HG03097 (cell line): ENCODE data around the gene NME3.

Experiments
- ATAC-seq: cut with Tn5 transposase; IDR thresholded peaks from one replicate; pipeline ENCODE4 v1.9.1; 2021; ENCODE audit not compliant: unreplicated experiment, low FRiP score

NME3 gene

DNA sequence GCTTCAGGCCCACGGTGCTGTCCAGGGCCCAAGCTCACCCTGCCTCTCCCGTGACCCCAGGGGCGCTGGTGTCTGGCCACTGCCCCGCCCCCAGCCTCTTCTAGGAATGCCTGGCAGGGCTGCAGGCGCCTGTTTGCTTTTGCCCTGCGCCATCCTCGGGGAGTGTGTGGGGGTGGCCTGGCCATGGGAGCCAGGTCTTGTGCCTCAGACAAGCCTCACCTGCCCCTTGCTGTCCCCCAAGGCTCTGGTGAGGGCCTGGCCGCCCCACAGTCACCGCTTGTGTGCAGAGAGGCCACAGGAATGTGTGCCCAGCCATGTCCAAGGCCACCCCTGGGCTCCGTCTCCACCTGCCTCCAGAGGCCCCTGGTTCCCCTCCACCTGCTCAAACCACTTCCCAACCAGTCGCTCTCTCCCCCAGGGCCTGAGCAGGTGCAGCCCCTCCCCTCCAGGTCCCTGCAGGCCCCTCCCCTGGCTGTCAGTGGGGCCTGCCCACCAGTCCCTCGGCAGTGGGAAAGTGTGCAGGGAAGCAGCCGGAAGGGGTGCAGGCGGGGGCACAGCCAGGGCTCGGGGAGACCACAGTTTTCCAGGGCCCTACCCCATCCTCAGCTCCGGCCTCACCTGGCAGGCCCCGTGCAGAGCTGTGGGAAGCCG lies 23.0 kb upstream of the NME3 start:
- no peak for ATAC-seq

DNA sequence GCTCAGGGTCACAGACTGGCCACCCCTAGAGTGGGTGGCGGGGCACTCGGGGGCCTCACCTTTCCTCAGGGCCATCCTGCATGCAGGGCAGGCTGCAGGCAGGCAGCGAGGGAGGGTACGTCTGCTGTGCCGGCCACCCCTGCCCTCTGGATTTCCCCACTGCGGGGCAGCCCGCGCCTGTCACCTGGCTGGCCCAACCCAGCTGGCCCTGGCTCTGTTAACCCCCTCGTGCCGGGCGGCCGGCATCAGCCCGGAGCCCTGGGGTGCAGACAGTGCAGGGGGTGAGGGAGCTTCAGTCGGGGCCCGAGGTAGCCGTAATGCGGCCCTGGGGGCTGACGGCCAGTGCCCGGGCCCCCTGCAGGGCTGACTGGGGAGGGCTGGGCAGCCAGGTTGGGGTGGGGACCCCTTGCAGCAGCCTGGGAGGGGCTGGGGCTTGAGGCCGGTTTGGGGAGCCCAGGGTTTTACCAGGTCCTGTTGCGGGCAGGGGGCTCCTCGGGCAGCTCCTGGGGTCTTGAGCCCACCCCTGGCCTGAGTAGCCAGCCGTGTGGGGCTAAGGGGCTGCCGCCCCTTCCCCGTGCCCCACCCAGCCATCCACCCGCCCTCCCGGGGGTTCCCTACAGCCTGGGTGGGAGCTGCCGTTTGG lies 22.4 kb upstream of the NME3 start, which contains the start of gene IGFALS:
IGFALS (minus strand) TSS at position 128 of the 643 bp plus-strand sequence; CDS start at position 75, 53 bp downstream.
- ATAC-seq, result no peak

DNA sequence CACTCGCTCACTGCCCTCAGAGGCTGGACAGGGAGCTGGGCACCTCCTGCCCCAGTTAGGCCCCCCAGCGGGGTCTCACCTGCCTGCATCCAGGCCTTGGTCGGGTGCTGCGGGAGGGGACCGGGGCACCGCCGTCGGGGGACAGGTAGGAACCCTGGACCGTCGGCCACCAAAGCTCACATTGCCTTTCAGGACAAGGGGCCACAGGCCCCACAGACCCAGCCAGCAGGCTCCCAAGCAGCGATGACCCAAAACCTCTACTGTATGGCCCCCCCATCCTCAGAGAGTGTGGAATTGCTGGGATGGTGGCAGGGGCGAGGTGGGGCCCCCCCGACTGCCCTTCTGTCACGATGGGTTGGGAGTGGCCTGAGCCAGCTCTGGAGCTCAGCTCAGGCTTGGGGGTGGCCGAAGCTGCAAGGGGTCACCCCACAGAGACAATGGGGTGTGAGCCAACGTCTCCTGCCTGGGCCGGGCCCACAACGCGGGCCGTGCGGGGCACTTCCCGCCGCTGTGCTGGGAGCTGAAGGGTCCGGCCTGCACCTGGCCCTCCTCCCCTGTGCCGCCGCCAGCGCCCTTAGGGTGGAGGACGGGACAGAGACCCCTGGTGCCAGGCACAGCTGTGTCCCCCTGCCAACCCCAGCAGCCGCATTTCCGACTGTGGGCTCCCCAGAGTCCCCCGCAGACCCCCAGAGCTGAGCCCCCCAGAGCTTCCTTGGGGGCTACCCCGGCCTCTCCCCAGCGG lies 21.7 kb upstream of the NME3 start:
- no peak for ATAC-seq

DNA sequence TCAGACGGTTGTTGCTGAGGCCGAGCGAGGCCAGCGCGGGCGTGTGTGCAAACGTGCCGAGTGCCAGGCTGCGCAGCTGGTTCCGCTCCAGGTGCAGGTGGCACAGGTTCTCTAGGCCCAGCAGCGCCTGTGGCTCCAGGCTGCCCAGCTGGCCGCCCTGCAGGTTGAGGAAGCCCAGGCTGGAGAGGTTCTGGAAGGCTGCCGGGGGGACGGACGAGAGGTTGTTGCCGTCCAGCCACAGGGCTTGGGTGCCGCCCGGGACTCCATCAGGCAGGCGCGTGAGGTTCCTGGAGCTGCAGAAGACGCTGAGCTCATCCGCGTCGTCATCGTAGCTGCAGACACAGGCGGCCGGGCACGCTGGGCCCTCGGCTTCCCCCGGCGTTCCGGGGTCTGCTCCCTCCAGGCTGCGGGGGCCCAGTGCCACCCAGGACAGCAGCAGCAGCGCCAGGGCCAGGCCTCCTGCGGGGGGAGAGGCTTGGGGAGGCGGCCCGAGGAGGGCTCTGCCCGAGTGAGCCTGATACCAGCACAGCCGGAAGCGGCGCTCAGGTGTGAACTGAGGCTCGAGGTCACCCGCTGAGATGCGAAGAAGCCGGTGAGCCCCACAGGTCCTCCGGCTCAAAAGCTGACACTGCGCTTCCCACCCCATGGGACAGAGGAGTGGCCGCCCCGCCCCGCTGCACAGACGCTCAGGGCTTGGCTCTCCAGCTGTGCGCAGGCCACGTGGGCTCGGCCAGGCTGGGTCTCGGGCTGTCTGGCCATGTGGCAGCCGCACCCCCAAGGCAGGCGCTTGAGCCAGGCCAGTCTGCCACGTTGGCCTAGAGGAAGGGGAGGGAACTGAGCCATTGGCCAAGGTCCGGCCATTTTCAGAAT lies 20.8 kb upstream of the NME3 start:
- ATAC-seq, result no peak

DNA sequence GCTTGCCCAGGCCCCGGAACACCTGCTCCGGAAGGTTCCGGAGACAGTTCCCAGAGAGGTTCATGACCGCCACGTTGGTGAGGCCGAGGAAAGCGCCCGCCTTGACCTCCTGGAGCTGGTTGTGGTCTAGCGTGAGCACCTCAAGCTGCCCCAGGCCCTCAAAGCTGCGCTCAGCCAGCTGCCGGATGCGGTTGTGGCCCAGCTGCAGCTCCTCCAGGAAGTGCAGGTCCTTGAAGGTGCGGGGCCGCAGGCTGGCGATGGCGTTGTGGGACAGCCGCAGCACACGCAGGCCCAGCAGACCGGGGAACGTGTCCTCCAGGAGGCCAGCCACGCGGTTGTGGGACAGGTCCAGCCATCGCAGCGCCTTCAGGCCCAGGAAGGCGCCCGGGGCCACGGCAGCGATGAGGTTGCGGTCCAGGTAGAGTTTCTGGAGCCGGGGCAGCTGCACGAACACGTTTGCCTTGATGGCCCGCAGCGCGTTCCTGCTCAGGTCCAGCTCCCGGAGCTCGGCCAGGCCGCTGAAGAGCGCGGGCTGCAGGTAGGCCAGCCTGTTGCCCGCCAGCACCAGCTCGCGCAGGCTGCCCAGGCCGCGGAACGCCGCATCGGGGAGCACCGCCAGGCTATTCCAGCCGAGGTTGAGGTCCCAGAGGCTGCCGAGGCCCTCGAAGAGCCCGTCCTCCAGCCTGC lies 20.1 kb upstream of the NME3 start:
- no peak for ATAC-seq

DNA sequence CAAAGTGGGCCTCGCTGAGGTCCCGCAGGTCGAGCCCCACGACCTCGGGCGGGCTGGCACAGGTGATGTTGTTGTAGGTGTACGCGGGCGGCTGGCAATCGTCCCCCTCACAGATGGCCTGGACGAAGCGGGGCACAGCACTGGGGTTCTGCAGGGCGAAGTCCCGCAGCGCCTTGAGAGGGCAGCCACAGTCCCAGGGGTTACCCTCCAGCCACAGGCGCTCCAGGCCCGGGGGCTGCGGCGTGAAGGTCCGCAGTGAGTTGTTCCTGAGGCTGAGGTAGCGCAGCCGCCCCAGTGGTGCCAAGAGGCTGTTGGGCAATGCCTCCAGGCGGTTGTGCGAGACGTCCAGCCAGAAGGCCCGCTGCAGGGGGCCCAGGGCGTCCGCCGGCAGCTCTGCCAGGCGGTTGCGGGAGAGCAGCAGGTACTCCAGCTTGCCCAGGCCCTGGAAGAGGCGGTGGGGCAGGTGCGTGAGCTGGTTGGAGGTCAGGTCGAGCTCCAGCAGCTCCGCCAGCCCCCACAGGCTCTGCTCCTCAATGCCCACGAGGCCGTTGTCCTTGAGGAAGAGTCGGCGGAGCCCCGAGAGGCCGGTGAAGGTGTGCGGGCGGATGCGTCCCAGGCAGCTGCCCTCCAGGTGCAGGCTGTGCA lies 19.4 kb upstream of the NME3 start:
- no peak for ATAC-seq

DNA sequence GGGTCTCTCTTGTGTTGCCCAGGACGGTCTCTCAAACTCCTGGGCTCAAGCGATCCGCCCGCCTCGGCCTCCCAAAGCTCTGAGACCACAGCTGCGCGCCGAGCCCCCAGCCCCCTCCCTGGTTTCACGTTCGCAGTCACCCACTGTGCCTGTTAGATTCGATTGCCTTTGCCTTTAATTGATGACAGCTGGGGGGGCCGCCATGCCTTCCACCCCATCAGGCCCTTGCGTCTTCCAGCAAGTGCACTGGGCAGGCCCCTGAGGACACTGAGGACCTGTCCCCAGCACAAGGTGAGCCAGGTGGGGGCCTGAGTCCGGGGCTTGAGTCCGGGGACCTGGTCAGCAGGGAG lies 18.9 kb upstream of the NME3 start:
- ATAC-seq, result no peak

DNA sequence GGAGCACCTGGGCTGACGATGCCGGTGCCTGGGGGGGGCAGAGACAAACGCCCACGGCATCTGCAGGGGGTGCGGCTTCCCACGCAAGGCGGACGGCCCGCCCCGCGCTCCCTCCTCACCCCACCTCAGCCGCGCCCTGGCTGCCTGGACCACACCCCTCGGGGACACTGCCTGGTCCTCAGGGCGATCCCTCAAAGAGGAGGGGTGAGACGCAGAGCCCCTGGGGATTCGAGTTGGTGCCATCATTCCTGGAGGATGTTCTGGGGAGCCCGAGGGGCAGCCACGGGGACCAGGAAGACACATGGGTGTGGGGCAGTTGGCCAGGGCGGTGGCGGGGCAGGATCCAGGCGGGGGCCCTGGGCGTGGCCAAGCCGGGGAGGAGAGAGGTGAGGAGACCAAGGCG lies 18.3 kb upstream of the NME3 start:
- ATAC-seq, result no peak

DNA sequence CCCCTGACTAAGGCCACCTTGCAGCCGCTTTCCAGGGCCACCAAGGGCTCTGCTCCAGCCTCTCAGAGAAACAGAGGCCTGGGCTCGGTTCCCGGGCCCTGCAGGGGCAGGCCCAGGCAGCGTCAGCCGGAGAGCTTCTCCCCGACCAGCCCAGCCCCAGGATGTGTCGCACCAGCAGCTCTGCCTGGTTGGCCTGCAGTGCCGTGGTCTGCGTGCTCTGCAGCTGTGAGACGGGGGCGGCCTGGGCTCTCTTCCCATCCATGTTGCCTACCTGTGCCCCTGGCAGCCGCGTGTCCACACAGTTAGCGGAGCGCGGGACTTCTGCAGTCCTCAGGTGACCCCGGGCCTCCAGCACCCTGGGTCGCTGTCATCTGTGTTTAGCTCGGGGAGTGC lies 17.4 kb upstream of the NME3 start:
- no peak for ATAC-seq

DNA sequence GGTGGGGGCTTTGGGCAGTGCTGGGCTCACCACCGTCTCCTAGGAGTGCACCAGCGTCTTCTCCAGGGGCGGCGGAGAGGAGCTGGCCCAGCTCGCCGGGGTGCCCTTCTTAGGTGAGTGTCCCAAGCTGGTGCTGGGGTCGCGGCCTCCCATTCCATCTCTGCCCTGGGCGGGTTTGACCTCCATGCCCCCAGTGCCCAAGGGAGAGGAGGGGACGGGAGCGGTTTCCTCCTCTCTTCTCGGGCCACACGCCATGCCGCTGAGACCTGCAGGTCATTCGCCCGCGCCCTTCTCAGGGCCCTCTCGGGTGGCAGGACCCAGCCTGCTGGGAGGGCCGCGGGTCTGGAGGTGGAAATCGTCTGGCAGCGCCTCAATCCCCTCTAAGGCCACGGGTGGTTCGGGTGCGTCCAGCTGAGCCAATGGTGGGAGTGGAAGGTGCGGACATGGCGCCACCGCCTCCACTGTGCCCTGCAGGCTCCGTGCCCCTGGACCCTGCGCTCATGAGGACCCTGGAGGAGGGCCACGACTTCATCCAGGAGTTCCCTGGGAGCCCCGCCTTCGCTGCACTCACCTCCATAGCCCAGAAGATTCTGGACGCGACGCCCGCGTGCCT lies 16.9 kb upstream of the NME3 start:
- no peak for ATAC-seq

DNA sequence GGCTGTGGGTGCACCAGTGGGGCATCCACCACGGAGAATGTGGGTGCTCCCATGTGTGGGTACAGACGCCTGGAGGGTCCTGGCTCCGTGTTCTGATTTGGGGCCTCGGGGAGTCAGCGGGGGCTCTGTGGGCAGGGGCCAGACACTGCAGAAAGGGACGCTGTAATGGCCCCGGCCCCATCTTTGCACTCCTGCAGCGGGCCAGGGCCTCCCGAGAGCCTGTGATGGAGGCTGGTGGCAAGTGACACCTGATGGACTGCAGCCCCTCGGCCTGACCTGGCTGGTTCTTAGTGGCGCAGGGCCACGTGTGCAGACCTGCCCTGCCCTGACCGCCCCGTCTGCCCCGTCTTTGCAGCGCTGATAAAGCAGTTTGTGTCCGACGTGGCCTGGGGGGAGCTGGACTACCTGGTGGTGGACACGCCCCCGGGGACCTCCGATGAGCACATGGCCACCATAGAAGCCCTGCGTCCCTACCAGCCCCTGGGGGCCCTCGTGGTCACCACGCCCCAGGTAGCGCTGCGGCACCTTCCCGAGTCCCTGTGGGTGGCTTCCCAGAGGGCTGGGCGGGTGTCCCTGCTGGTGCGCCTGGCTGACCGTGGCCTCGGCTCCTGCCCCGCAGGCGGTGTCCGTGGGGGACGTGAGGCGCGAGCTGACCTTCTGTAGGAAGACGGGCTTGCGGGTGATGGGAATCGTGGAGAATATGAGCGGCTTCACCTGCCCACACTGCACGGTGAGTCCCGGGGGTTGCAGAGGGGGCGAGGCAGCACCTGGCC lies 16.2 kb upstream of the NME3 start:
- ATAC-seq, result no peak

DNA sequence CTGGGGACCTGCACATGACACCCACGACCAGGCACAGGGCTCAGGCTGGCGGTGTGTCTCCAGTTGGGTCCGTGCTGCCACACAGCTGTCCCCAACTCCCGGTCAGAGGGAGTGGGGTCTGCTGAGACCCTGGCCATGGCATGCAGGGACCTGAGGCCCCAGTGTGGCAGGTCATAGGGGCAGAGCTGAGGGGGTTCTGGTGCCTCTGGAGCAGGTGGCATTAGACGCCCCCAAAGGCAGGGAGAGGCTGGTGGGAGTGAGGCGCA lies 15.6 kb upstream of the NME3 start:
- ATAC-seq, result no peak

DNA sequence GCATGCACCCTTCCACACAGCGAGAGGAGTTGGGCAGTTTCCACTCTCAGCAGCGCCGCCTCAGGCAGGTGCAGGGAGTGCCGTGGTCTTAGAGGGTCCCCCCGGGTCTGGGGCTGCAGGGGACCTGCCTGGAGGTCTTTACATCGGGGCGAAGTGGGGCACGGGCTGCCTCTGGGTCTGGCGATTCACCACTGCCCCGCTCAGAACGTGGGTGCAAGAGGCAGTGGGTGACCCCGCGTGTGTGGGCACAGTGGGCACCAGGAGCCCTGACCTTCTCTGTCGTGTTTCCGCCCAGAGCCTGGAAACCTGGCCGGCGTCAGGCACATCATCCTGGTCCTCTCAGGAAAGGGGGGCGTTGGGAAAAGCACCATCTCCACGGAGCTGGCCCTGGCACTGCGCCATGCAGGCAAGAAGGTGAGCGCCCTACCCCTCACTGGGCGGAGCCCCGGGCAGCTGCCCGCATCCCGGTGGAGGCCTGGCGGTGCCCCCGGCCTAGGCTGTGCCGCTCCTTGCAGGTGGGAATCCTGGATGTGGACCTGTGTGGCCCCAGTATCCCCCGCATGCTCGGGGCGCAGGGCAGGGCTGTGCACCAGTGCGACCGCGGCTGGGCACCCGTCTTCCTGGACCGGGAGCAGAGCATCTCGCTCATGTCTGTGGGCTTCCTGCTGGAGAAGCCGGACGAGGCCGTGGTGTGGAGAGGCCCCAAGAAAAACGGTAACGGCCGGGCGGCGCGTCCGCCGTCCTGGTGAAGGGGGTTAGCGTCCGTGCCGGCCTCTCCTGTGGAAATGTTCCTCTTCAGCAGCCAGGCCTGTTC lies 15.1 kb upstream of the NME3 start:
- ATAC-seq, result no peak

DNA sequence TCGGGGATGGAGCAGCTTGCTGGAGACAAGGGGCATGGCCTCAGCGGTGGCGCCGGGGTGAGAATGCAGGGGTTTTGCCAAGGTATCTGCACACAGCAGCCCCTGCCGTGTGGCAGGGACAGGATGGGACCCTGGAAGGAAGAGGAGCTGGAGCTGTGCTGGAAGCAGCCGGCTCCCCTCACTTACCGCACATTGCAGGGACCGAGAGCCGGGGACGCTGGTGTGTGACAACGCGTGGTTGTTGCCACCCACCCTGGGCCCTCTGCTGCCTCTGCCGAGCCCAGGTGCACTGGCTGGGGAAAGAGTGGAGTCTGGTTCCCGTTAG lies 14.5 kb upstream of the NME3 start:
- no peak for ATAC-seq

DNA sequence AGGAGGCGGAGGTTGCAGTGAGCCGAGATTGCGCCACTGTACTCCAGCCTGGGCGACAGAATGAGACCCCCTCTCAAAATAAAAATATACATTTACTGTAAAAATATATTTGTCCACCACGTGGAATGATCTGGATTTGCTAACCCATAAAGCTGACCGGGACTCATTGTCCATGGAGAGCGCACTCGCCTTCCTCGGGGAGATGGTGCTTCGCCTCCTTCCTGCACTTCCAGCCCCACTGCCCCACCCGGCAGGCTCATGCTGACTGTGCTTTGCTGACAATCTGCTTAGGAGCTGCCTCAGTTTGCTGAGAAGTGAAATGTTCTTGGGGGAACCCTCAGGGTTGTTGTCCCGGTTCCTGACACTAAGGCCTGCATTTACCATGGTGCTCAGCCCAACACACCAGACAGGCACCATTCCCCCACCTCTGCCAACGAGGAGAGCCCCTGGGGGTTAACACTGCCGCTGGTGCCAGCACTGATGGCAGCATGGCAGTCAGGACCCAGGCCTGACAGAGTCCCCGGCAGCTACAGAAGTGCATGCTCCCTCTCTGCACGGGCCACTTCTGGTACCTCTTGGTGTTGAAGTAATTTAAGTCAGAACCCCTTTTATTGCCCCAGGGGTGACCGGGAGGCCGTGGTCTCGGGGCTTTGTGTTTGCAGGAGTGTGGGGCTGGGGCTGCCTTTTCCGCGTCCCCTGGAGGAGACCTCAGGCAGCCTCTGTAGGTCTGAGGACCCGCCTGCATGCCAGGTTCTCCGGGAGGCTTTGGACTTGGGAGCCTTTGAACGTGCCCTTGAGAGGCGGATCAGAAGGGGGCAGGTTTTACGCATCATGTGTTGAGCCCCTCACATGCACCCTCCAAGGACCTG lies 13.9 kb upstream of the NME3 start:
- ATAC-seq, result no peak

DNA sequence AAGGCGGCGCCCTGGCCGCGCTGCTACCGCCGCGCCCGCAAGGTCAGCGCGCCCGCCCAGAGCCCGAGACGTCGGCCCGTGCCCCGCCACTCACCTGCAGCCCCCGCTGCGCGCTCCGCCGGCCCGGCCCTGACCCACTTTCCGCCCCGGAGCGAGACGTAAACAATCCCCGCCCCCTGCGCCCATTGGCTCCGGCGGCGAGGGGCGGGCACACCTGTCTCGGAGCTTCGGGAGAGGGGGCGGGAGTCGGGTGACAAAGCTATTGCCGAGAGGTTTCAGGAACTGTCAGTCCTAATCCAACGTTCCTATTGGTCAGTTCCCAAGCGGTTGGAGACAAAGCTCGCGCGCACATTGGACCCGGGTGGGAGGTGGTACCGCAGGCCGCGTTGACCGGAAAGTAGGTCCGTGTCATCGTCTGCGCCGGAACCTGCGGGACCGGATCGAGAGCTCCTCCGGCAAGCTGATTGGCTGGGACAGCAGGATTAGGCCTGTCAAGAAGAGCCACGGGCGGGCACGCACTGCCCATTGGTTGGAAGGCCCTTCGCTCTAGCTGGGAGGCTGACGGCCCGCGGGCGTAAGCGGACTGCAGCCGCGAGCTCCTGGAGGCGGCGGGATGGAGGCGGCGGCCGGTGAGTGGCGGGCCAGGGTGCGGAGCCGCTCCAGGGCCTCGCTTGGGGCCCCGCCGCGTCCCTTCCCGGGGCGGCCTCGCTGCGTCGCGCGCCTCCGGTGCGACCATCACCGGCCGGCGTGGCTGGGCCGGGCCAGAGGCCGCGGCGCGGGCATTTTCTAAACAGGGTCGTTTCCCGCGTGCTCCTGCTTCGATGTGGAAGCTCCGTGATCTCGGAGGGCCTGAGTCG lies 11.3 kb upstream of the NME3 start, which contains the start of the genes NUBP2 and SPSB3:
NUBP2 (plus strand) TSS at position 553 of the 857 bp plus-strand sequence; CDS start at position 614, 61 bp downstream.
SPSB3 (minus strand) TSS at position 164 of the 857 bp plus-strand sequence. CDS start 1,088 bp downstream, outside the sequence.
- ATAC-seq, result peak; percentile 79
